ENCODE measurements around the gene NBEA.

- TF ChIP-seq YY1 (IDR thresholded peaks at IDR 0.05; ENCODE audit: insufficient read depth, insufficient read length) = no peak
- TF ChIP-seq ZNF274 (IDR thresholded peaks at IDR 0.05; ENCODE audit: low read depth, low read length) = no peak
These were observed 72.6 kb downstream of the NBEA start for GRCh38 chr13:35014606-35015213.

Data from NT2/D1 (cell line).